ENCODE results near the gene SMARCC2.
A peak's percentile ranks its signal among the peaks of the same experiment; 100 is the strongest.

SMARCC2 gene

DNA sequence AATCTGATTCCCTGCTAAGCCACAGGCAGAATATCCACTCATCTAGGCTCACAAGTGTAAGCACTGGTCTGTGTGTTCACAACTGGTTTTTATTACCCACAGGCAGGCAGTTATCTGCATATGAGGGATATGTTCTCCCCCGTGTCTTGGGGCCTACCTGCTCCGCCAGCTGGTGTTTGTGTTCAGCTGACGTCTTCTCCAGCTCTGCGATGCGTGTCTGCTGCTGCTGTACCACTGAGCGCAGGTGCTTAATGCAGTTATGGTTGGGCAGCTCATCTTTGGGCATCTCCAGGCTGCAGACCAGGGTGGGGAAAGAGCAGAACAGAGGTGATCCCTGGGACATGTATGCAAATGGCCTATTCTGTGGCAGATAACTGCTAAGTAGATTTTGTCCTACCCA, 18.7 kb upstream of the SMARCC2 start:
- DNase-seq (ENCODE audit: low read depth in 2 of 2), result no peak

DNA sequence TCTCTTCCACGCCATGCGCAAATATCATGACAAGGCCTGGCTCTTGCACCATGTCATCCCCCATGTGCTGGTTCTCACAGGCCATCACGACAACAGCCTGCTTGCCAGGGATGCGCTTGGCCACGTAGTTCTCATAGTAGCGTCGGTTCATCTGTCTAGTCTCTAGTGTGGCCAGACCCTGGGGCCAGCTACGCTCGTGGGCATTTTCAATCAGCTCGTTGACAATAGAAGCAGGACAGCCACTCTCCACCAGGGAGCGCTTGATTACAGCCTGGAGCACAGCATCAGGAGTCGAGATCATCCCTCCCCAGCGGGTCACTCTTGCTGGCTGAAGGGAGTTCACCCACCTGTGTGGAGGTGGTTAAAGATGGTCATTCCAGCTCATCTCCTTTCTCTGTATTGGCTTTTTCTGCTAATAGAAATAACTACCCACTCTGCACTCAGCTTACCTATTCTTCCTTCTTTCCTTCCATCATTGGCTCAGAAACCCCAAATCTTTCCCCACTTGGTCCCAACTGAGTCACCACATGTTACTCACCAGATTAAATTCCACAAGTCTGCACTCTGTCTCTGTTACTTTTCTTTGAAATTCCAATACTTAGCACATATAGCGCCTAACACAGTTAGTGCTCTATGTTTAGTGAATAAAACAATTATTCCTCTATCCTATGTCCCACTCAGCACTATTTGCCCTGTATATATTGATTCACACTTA, 17.3 kb upstream of the SMARCC2 start:
- DNase-seq (ENCODE audit: low read depth in 2 of 2), result no peak

DNA sequence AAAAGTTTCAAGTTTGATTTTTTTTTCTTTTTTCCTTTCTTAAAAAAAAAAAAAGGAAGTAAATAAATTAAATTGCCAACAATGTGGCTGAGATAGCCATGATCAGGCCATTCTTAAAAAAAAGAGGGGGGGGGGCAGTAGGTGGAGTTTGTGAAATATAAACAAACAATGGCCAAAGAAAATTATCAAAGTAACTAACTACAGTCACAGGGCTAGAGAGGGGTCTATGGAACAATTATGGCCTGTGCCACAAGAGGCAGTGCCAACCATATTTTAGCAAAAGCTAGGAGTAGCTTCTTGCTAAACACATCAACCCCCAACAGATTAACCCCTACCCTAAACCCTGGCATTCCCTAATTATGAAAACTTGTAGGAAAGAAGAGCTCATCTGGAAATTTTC, 16.2 kb upstream of the SMARCC2 start:
- no peak for DNase-seq (ENCODE audit: low read depth in 2 of 2)

DNA sequence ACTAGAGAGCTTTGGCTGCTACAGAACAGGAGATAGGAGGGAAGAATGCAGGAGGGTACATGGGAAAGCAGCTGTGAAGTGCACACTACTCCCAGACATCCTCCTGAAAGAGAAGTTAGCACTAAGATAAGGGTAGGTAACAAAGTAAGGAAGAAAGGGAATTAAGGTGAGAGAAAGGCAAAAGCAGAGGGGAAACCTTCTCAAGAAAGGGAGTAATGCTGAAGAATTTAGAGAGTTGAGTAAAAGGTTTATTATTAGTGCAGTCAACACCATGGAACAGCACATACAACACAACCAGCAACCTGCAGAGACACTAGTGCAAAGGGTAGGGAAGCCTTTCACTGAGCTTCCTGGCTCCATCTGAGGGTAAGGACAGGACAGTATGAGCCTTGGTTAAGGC, 15.0 kb upstream of the SMARCC2 start:
- no peak for DNase-seq (ENCODE audit: low read depth in 2 of 2)

DNA sequence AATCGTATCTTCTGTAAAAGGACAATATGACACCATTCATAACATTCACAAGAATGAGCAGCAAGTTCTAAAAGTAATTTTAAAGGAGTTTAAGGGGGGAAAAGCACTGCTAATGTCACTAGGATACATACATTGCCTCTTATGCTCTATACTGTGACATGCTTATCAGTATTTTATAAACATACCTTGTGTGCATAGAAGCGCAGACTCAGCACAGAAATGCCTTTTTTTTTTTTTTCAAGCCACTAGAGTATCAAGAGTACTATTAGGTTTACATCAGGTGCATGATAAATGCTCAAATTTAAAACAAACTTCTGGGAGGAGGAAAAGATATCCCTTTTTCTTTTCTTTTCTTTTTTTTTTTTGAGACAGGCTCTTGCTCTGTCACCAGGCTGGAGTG, 13.6 kb upstream of the SMARCC2 start:
- DNase-seq (ENCODE audit: low read depth in 2 of 2), result no peak

DNA sequence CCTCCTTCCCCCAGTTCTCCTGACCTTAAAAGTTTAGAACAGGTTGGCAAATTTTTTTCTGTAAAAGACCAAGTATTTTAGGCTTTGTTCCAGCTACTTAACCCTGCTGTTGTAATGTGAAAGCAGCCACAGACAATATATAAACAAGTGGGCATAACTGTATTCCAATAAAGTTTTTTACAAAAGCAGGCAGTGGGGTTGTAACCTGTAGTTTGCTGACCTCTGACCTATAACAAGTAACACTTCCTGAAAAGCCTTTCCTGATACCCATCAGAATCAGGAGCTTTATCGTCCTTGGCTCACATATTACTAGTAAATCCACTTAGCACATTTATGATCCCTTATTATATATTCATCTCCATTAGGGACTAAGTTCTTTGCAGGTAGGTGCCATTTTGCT, 13.1 kb upstream of the SMARCC2 start:
- no peak for DNase-seq (ENCODE audit: low read depth in 2 of 2)

DNA sequence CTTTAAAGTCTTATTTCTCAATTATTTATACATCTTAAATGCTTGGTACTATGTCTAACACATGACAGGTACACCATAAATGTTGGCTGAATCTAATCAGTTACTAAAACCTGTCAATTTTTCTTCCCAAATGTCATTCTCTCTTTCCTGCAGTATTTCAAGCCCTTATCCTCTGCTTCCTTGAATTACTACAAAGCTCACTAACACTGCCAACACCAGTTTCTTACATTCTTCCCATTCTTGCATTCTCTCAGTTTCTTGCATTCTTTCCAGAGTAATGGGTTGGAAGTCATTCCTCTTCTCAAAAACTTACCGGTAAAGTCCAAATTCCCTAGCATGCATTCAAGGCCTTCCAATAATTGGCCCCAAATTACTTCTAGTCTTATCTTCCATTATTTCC, 9.6 kb upstream of the SMARCC2 start:
- DNase-seq (ENCODE audit: low read depth in 2 of 2), result no peak

DNA sequence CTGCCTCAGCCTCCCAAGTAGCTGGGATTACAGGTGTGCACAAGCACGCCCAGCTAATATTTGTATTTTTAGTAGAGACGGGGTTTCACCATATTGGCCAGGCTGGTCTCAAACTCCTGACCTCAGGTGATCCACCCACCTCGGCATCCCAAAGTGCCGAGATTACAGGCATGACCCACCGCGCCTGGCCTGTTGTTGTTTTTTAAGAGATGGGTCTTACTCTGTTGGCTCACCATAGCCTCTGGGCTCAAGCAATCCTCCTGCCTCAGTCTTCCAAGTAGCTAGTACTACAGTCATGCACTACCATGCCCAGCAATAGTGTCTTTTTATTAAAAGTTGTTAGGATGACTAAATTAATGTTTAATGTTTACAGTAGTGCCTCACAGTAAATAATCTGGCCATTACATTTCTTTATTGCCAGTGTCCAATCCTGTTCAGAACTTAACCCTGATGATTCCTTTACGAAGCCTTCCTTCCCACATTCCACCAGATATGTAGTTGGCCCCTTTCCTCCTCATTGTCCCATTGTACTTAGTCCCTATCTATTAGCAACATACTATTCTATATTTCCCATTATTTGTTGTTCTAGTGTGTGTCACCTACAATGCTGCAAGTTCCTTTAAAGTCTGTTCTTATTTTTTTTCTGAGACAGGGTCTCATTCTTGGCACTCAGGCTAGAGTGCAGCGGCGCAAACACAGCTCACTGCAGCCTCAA, 8.8 kb upstream of the SMARCC2 start:
- DNase-seq (ENCODE audit: low read depth in 2 of 2), result no peak

DNA sequence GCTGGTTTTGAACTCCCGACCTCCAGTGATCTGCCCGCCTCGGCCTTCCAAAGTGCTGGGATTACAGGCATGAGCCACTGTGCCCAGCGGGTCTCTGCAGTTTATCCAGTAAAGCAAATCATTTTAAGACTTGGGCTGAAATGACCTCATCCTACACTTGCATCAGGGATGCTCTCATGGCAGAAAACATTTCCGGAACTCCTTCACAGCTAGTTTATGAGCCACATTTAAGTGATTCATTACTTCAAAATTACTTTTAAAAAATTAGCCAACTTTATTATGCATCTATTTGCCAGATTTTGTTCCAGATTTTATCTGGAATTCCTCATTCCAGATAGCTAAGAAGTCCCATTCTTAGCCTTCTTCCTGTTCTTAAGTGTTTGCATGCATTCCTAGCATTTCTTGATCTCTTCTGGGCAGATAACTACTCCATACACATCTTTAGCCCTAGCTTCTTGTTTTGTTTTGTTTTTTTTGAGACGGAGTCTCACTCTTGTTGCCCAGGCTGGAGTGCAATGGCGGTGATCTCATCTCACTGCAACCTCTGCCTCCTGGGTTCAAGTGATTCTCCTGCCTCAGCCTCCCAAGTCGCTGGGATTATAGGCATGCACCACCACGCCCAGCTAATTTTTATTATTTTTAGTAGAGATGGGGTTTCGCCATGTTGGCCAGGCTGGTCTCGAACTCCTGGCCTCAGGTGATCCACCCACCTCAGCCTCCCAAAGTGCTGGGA, 7.7 kb upstream of the SMARCC2 start:
- peak; percentile 82 to 84 for DNase-seq (ENCODE audit: low read depth in 2 of 2)

DNA sequence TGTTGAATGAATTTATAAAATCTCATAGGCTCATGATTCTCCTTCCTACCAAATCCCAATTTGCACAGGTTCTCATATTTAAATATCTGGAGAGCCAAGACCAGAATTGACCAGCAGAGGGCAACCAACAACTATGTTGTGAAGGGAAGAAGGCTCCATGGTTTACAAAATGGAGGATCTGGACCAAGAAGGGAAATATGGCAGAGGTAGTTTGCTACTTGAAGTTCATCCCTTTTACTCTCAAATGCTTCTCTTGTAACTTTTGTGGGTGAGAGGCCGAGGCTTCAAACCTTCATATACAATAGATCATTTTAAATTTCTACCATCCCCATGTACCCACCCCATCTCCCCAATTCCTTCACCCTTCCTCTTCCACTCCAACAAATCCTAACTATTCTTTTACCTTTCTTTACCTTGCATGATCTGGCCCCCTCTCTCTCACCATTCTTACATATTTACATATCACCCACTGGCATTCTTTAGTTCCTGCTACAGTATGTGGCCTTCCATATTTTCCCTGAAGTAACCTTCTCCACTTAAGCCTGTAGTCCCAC, 3.8 kb upstream of the SMARCC2 start:
- DNase-seq (ENCODE audit: low read depth in 2 of 2), result peak; percentile 54 to 62

DNA sequence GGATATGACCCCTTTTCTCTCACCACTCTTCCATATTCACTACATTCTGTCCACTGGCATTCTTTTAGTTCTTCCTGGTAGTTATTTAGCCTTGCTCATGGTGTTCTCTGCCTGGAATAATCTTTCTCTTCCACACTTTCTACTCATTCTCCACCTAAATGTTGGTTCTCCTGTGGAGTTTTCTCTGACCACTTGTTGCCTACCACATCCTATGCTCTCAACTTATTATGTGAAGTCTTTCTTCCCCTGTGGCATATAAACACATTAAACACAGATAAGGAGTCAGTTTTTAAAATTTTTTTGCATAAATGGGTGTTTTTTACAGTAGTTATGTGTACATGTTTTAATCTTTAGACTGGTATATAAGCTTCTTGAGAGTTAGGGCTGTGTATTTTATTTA, 3.3 kb upstream of the SMARCC2 start:
- no peak for DNase-seq (ENCODE audit: low read depth in 2 of 2)

DNA sequence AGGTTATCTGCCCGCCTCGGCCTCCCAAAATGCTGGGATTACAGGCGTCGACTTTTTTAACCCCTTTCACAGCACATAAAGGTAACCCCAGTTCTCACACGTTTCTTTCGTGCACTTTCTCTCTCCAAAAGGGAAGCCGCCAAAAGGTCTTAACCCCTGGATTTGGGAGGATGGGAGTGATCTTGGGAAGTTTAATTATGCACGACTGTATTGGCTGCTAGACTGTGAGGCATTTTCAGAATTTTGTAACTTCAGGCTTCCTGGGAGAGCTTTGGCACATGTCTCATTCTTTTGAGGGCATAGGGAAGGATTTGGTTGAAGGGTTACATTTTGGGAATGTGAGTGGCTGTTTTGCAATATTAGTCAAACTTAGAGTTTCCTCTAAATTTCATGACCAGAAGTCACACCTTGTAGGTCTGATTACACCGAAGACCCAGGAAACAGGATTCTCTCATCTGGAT, 1.4 kb upstream of the SMARCC2 start:
- no peak for DNase-seq (ENCODE audit: low read depth in 2 of 2)

DNA sequence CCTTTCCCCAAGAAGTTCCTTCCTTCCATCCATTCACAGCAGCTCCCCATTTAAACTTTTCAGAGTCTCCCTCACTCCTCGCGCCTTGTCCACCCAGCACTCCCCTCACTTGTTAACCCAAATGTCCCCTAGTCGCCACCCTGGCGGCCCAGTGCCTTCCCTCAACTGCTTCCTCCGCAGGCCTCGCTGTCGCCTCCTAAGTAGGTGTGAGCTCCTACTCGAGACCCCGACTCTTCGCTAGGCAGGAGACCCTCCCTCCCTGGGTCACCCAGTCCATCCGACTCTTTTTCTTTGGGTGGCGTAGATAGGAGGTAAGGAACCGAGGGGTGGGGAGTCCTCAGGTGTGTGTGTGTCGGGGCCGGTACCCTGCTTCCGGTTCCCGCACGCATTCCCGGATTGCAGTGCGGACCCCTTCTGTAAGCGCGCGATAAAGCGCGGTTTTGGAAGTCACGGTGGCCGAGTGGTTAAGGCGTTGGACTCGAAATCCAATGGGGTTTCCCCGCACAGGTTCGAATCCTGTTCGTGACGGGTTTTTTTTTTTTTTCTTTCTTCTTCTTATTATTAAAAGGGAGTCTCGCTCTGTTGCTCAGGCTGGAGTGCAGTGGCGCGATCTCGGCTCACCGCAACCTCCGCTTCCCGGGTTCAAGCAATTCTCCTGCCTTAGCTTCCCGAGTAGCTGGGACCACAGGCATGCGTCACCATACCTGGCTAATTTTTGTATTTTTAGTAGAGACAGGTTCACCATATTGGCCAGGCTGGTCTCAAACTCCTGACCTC, 823 bp upstream of the SMARCC2 start:
- peak; percentile 56 to 66 for DNase-seq (ENCODE audit: low read depth in 2 of 2)

DNA sequence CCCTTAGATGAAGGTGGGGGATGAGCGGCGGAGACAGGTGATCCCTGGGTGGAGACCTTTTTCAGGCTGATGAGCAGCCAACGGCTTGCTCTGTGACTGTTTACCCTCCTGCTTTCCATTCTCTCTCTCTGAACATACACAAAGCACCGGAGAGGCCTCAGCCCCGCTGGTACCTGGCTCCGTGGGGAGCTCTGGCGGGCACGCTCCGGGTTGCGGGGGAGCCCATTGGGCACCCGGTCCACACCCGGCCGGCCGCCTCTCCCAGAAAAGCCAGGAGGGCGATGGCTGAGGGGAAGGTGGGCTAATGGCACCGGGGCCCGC, 545 bp downstream of the SMARCC2 start:
- no peak for DNase-seq (ENCODE audit: low read depth in 2 of 2)

DNA sequence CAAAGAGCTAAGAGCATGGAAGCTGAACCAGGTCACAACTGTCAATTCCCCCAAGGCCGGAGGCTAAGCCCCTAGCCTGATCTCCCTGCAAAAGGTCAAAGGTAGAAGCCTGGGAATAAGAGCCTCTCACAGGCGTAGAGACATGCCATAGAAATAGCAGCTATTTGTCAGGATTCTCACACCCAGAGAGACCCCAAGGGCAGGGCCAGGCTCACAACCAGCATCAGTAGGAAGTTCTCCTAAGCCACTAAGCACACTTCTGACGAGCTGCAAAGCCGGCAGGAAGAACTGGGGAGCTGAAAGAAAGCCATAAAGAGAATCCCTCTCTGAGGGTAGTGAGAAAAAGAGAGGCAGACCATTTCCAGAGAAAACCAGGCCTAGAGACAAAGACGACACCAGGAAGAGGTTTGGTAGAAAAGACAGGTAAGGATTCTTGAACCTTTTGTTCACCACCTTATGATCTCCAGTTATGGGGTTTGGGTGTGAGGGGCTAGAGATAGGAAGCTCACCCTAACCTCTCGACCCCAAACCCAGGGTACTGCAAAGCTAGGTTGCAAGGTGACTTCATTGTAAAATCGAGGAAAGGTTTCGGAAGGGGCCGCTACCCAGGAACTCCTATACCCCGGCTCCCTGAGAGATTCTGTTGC, 1.0 kb downstream of the SMARCC2 start:
- DNase-seq (ENCODE audit: low read depth in 2 of 2), result no peak

DNA sequence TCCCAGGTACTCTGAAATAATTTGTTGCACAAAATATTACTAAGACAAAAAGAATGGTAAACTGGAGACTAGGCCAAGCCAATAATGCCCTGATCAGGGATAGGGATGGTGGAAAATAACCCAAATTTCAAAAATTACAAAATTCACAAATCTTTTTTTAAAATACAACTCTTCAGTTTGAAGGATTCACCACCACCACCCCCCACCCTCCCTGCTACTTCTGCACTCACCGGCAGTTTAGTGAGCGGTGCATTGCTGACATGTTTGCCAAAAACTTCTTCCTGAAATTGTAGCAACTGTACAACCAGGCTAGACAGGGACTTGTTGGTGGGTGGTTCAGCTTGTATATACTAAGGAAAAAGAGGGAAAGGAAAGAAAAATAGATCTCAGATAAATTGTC, 2.3 kb downstream of the SMARCC2 start:
- DNase-seq (ENCODE audit: low read depth in 2 of 2), result no peak

DNA sequence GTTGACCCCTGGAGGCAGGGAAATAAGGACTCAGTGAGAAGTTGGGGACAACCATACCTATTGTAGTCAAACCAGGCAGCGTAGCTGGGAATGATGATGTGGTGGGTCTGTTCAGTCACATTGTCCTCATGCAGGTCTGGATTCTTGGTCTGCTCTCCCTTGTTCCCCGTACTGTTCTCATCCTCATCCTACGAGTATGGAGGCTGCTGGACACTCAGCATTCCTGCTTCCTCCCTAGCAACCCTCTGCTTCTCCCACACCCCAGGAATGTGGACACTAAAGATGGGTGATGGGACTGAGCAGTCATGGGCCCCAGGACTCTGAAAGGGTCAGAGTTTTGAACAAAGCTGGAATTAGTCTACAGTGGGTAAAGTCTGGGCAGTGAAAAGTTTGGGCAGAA, 10.9 kb downstream of the SMARCC2 start:
- DNase-seq (ENCODE audit: low read depth in 2 of 2), result no peak

DNA sequence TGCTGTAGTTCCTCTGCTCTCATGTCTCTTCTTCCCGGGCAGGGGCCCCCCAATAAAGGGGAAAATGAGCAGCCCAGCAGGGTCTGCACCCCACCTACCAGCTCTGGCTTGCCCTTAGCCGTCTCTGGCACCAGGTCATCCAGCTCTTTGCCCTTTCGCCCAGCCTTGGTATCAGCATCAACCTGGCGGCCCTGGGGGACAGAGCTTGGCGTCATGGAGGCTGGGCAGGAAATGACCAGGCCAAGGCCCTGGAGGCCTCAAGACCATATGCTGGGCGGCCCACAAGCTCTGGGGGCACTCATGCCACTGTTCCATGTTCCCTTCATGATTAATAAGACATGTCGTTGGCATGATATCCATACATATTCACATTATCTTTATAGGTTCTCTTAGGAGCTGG, 16.4 kb downstream of the SMARCC2 start:
- DNase-seq (ENCODE audit: low read depth in 2 of 2), result no peak

DNA sequence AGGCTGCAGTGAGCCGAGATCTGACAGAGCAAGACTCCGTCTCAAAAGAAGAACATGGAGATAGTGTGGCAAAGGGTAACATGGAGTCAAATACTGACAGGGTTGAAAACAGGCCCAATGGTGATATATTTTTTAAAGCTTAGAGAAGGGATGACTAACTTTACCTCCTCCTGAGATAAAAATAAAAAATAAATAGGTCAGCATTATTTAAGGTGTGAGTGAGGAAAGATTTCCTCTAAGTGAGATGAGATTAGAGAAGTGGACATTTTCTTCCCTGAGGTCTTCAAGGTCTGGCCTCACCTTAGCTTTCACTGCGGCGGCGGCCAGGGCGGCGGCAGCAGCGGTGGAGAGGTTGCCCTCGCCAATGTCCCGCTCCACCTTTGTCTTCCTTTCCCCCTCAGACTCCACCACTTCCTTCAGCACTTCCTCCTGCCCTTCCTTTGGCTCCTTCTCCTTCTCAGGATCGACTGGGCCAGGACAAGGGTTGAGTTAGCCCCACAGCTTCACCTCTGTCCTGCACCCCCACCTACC, 20.0 kb downstream of the SMARCC2 start:
- no peak for DNase-seq (ENCODE audit: low read depth in 2 of 2)

DNA sequence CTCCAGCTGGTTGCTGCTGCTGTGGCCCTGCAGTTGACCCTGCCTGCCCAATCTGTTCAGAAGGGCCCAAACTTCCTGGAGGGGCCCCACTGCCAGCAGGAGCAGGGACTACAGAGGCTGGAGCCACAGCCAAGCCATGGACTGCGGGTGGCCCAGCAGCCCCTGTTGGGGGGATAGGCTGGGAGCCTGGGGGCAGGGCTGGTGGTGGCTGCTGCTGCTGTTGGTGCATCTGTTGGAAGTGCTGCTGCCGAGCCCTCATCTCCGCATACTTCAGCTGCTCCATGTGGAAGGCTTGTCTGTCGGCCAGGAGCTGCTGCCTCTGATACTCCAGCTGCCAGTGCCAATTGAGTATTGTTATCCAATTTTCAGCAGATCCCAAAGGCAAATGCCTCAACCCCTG, 23.9 kb downstream of the SMARCC2 start:
- no peak for DNase-seq (ENCODE audit: low read depth in 2 of 2)

DNA sequence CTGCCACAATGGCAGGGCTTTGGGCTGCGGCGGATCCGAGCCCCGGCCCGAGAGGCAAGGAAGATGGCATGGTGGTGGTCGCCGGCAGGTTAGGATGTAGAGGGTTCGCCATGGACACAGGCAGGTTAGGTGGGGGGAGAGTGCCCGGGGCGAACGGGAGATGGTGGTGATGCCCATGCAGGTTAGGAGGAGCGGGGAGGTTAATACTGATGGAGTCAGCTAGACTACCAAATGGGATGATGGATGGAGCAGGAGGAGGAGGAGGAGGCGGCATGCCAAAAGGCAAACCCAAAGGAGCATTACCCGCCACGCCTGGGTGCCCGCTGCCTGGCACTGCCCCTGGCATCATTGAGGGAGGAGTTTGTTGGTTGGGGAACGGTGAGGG, 24.9 kb downstream of the SMARCC2 start:
- no peak for DNase-seq (ENCODE audit: low read depth in 2 of 2)

Measured in fibroblast of skin of left biceps (primary cell).